ENCODE measurements around the gene CORO2B.

GRCh38 chr15:68626739-68627138 is 47.9 kb downstream of the CORO2B start:
- TF ChIP-seq, protein P1, sequence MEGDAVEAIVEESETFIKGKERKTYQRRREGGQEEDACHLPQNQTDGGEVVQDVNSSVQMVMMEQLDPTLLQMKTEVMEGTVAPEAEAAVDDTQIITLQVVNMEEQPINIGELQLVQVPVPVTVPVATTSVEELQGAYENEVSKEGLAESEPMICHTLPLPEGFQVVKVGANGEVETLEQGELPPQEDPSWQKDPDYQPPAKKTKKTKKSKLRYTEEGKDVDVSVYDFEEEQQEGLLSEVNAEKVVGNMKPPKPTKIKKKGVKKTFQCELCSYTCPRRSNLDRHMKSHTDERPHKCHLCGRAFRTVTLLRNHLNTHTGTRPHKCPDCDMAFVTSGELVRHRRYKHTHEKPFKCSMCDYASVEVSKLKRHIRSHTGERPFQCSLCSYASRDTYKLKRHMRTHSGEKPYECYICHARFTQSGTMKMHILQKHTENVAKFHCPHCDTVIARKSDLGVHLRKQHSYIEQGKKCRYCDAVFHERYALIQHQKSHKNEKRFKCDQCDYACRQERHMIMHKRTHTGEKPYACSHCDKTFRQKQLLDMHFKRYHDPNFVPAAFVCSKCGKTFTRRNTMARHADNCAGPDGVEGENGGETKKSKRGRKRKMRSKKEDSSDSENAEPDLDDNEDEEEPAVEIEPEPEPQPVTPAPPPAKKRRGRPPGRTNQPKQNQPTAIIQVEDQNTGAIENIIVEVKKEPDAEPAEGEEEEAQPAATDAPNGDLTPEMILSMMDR (IDR thresholded peaks at IDR 0.05; ENCODE audit: borderline replicate concordance, extremely low read depth, low read length, poor library complexity, severe bottlenecking), result no peak
- no peak for TF ChIP-seq EZH2 (IDR thresholded peaks at IDR 0.05; ENCODE audit: borderline replicate concordance, low read depth, low read length, severe bottlenecking)

Measured in DND-41 (cell line).